Endothelial cell of umbilical vein (primary cell): ENCODE data around the gene CHST7. TPM values are rescaled to one million over a fixed set of nuclear protein-coding genes. Genes with fewer than 3 reads are reported as not detected.

Source experiments
- BruUV-seq: library from RNA; stranded (reverse); fragments of 400-500 nt; replicated peaks from 2 replicates; lab custom pipeline; 2021; lab: Mats Ljungman, UMichigan
- CTCF ChIA-PET: fragments of 300-600, 350-600 bp; sonication (Branson Sonifier 250); formaldehyde crosslinking; loops from one replicate; lab custom pipeline; 2021; ENCODE audit warnings: antibody characterized with exemption, inconsistent platforms; lab: Charles Lee
- POLR2A ChIA-PET: fragments of 300-600, 350-600 bp; sonication (Branson Sonifier 250); formaldehyde crosslinking; loops from one replicate; lab custom pipeline; 2021; ENCODE audit warnings: antibody characterized with exemption, inconsistent platforms; lab: Charles Lee
- DNase-seq: peaks from one replicate; pipeline ENCODE4 v3.0.0-alpha.2; 2011; ENCODE audit warnings: low read depth, low spot score
- FAIRE-seq: peaks from 2 replicates; lab custom pipeline; 2011; peaks lifted over from hg19 to GRCh38; lab: Jason Lieb, UNC
- H2AFZ ChIP-seq: 2 replicates; pipeline ENCODE4 v1.6.0; 2012; ENCODE audit warnings: low read depth, low read length, control low read depth, inconsistent platforms
- H3K27ac ChIP-seq: 2 replicates; pipeline ENCODE4 v1.5.1; 2011; ENCODE audit warnings: low read depth, mild to moderate bottlenecking, control low read depth, low read length, moderate library complexity; ENCODE audit not compliant: insufficient read depth
- H3K27me3 ChIP-seq, 2 experiments: 2 replicates each; pipeline versions ENCODE4 v1.6.0 to v1.6.1; 2011; ENCODE audit warnings: low read length in 2 of 2, mixed read lengths in 1 of 2; ENCODE audit not compliant: control insufficient read depth in 2 of 2, insufficient read depth in 2 of 2
- H3K36me3 ChIP-seq, 2 experiments: 2 replicates in 1 of 2; 3 replicates in 1 of 2; pipeline ENCODE4 v1.5.1; 2011; ENCODE audit warnings: low read length in 2 of 2, mild to moderate bottlenecking in 1 of 2, moderate library complexity in 1 of 2; ENCODE audit not compliant: control insufficient read depth in 2 of 2, insufficient read depth in 2 of 2; ENCODE audit errors: extremely low read depth in 1 of 2
- H3K4me1 ChIP-seq: 3 replicates; pipeline ENCODE4 v1.5.1; 2011; ENCODE audit warnings: mild to moderate bottlenecking, low read length; ENCODE audit not compliant: control insufficient read depth, insufficient read depth; ENCODE audit errors: extremely low read depth
- H3K4me2 ChIP-seq: 2 replicates; pipeline ENCODE4 v1.6.1; 2011; ENCODE audit warnings: low read length, control low read depth, mixed read lengths; ENCODE audit not compliant: insufficient read depth
- H3K4me3 ChIP-seq, 3 experiments: fragments of 200-600 bp in 1 of 3; sonication (generic), shearing (Covaris generic) in 1 of 3; replicated peaks in 1 of 3; 2 replicates each; pipeline ENCODE4 v1.5.1; 2011 to 2016; ENCODE audit warnings: control low read depth in 3 of 3, low read length in 3 of 3, mild to moderate bottlenecking in 2 of 3, inconsistent platforms in 1 of 3, low read depth in 1 of 3, moderate library complexity in 1 of 3; ENCODE audit not compliant: insufficient read depth in 1 of 3
- H3K79me2 ChIP-seq: 2 replicates; pipeline ENCODE4 v1.6.0; 2012; ENCODE audit warnings: low read length, inconsistent platforms; ENCODE audit not compliant: control insufficient read depth, insufficient read depth
- H3K9ac ChIP-seq: replicated peaks from 2 replicates; pipeline ENCODE3; 2011; ENCODE audit warnings: low read length, control low read depth; ENCODE audit not compliant: insufficient read depth; ENCODE audit errors: extremely low read depth
- H3K9me1 ChIP-seq: replicated peaks from 3 replicates; pipeline ENCODE4 v1.6.0; 2011; ENCODE audit warnings: mild to moderate bottlenecking, low read length; ENCODE audit not compliant: control insufficient read depth, insufficient read depth; ENCODE audit errors: extremely low read depth
- H3K9me3 ChIP-seq: replicated peaks from 2 replicates; pipeline ENCODE4 v1.5.1; 2012; ENCODE audit warnings: low read length, inconsistent platforms; ENCODE audit not compliant: control insufficient read depth, insufficient read depth
- H4K20me1 ChIP-seq: replicated peaks from 2 replicates; pipeline ENCODE3; 2011; ENCODE audit warnings: mild to moderate bottlenecking, low read length; ENCODE audit not compliant: control insufficient read depth, insufficient read depth; ENCODE audit errors: extremely low read depth
- CTCF ChIP-seq, 2 donors: IDR thresholded peaks; 1 replicate in 1 of 2; 2 replicates in 1 of 2; pipeline ENCODE4 v1.5.1; 2011; ENCODE audit warnings: low read length in 2 of 2, mild to moderate bottlenecking in 2 of 2, moderate library complexity in 2 of 2, control low read depth in 1 of 2, inconsistent platforms in 1 of 2, low read depth in 1 of 2; ENCODE audit not compliant: insufficient read depth in 1 of 2; ENCODE audit errors: extremely low read depth in 1 of 2
- EZH2 ChIP-seq: IDR thresholded peaks from 2 replicates; pipeline ENCODE4 v1.6.1; 2012; ENCODE audit warnings: borderline replicate concordance, low read depth, mild to moderate bottlenecking, moderate library complexity, low read length, inconsistent platforms; ENCODE audit not compliant: severe bottlenecking
- FOS ChIP-seq: IDR thresholded peaks from 2 replicates; pipeline ENCODE4 v1.6.1; 2011; ENCODE audit warnings: mild to moderate bottlenecking, low read length, moderate library complexity, borderline replicate concordance; ENCODE audit not compliant: insufficient read depth
- GATA2 ChIP-seq: IDR thresholded peaks from 2 replicates; pipeline ENCODE4 v1.7.0; 2011; ENCODE audit warnings: low read depth, mild to moderate bottlenecking, moderate library complexity, mixed read lengths, low read length; ENCODE audit not compliant: insufficient read length, insufficient read depth
- JUN ChIP-seq: IDR thresholded peaks from 2 replicates; pipeline ENCODE4 v1.6.1; 2011; ENCODE audit warnings: borderline replicate concordance, low read depth; ENCODE audit not compliant: insufficient read length, insufficient read depth
- MAX ChIP-seq: IDR thresholded peaks from 2 replicates; pipeline ENCODE4 v1.6.1; 2011; ENCODE audit not compliant: insufficient read depth, insufficient read length
- MYC ChIP-seq: IDR thresholded peaks from one replicate; pipeline ENCODE4 v1.6.1; 2011; ENCODE audit warnings: mild to moderate bottlenecking, low read depth, low read length
- POLR2A ChIP-seq: IDR thresholded peaks from 2 replicates; pipeline ENCODE4 v1.6.1; 2012; ENCODE audit warnings: low read depth, mild to moderate bottlenecking, control low read depth, low read length
- POLR2AphosphoS5 ChIP-seq: IDR thresholded peaks from 2 replicates; pipeline ENCODE4 v1.6.1; 2012; ENCODE audit warnings: low read depth, mild to moderate bottlenecking, control low read depth, low read length, moderate library complexity; ENCODE audit not compliant: insufficient read depth
- dilution Hi-C: fragments of 300-500 bp; cut with MboI; formaldehyde crosslinking; loops from one replicate; pipeline ENCODE4 v1.15.0; 2019; ENCODE audit warnings: low sequenced_read_pairs; ENCODE audit not compliant: extremely low pct_ligation_motif_present
- intact Hi-C: fragments of 100-400 bp; cut with micrococcal nuclease; formaldehyde crosslinking; loops from one replicate; pipeline ENCODE4 v1.10.0; 2022
- polyA plus RNA-seq, 4 experiments: library from polyadenylated mRNA; depleted of rRNA in 3 of 4; stranded (reverse) in 3 of 4; unstranded in 1 of 4; fragments of >200 nt; gene quantifications; 2 replicates each; pipeline versions ENCODE4 v1.2.1 to v1.2.3, GENCODE V29; 2011 to 2012; ENCODE audit warnings: missing spikeins in 1 of 4
- total RNA-seq: library from RNA; stranded (reverse); gene quantifications from 2 replicates; pipeline ENCODE4 v1.2.3, GENCODE V29; 2021

CHST7 gene
- total and polyA plus RNA-seq, 2 donors (not counting 3 experiments of a cell fraction or from before 2014, with no cell fraction given), result 4.5 to 11.2 TPM

GRCh38 chrX:46549914-46550313 lies 23.7 kb upstream of the CHST7 start:
- Histone ChIP-seq H2AFZ (no peak overlapping the region), H3K27me3 (no peaks in the 10 kb centered on the region), H3K36me3 (no peaks in the 10 kb centered on the region), H3K9ac (no peak overlapping the region), H4K20me1 (no peaks in the 10 kb centered on the region), H3K79me2 (peaks cover 28% of the 10 kb centered on the region), H3K27ac (no peak overlapping the region), H3K4me3 (no peak overlapping the region), H3K4me2 (no peak overlapping the region), H3K9me3 (no peaks in the 10 kb centered on the region), H3K4me1 (peaks cover 13% of the 10 kb centered on the region), H3K9me1 (no peaks in the 10 kb centered on the region)
- CTCF ChIA-PET, result no interaction called here
- no TSS peak for BruUV-seq
- no peak for DNase-seq
- dilution Hi-C loops, result no loop called here
- intact Hi-C loops, result loop anchor here (10.0 kb wide), 2 partner anchors 205 to 545 kb away; partner anchors contain the start of gene SLC9A7
- FAIRE-seq, result no peak
- no peak for TF ChIP-seq JUN
- TF ChIP-seq EZH2, result no peak
- no peak for TF ChIP-seq MAX
- TF ChIP-seq CTCF (IDR thresholded peaks at IDR 0.05; ENCODE audit: extremely low read depth in 1 of 2, insufficient read depth in 1 of 2, low read depth in 1 of 2, low read length in 2 of 2), result no peak
- no peak for TF ChIP-seq FOS
- TF ChIP-seq POLR2AphosphoS5, result no peak
- TF ChIP-seq GATA2, result no peak
- no peak for TF ChIP-seq MYC
- no peak for TF ChIP-seq POLR2A
- POLR2A ChIA-PET, result no interaction called here
